ENCODE results near the gene SRP68.

The SRP68 gene

GRCh38 chr17:76034428-76035350 is 37.6 kb downstream of the SRP68 start:
- no peak for DNase-seq (ENCODE audit: low spot score)
- TF ChIP-seq CTCF (IDR thresholded peaks at IDR 0.05; ENCODE audit: extremely low read depth, missing control alignments): no peak

GRCh38 chr17:76033139-76033538 is 39.2 kb downstream of the SRP68 start:
- no peak for DNase-seq (ENCODE audit: low spot score)
- no peak for TF ChIP-seq CTCF (IDR thresholded peaks at IDR 0.05; ENCODE audit: extremely low read depth, missing control alignments)

- no peak for DNase-seq (ENCODE audit: low spot score)
- no peak for TF ChIP-seq CTCF (IDR thresholded peaks at IDR 0.05; ENCODE audit: extremely low read depth, missing control alignments)
Observed at GRCh38 chr17:76032780-76033108, 39.6 kb downstream of the SRP68 start.

- no peak for DNase-seq (ENCODE audit: low spot score)
- no peak for TF ChIP-seq CTCF (IDR thresholded peaks at IDR 0.05; ENCODE audit: extremely low read depth, missing control alignments)
Observed at GRCh38 chr17:76032073-76032779, 40.1 kb downstream of the SRP68 start.

- no peak for TF ChIP-seq CTCF (IDR thresholded peaks at IDR 0.05; ENCODE audit: extremely low read depth, missing control alignments)
- no peak for DNase-seq (ENCODE audit: low spot score)
Observed at GRCh38 chr17:76027159-76027839, 45.0 kb downstream of the SRP68 start, which contains the start of gene EVPL. EVPL (minus strand) TSS chr17:76027306; CDS start chr17:76027198, 108 bp downstream.

GRCh38 chr17:76026714-76027158 is 45.6 kb downstream of the SRP68 start:
- no peak for TF ChIP-seq CTCF (IDR thresholded peaks at IDR 0.05; ENCODE audit: extremely low read depth, missing control alignments)
- DNase-seq (ENCODE audit: low spot score): no peak

Measured in GM20000 (cell line).